Activated CD8-positive, alpha-beta memory T cell treated with anti-CD3 and anti-CD28 coated beads for 48 hours (primary cell): ENCODE results near the gene MYH13.

Source experiments
- DNase-seq, 3 experiments: peaks; one replicate each; pipeline ENCODE4 v3.0.0-alpha.2; 2020; ENCODE audit warnings: low read depth in 2 of 3, low spot score in 2 of 3

MYH13 gene

GRCh38 chr17:10349403-10349802 lies 23.4 kb downstream of the MYH13 start:
- no peak for DNase-seq

- no peak for DNase-seq
Observed at GRCh38 chr17:10344816-10345215, 28.0 kb downstream of the MYH13 start.

GRCh38 chr17:10339051-10339450 lies 33.8 kb downstream of the MYH13 start:
- DNase-seq: no peak

GRCh38 chr17:10337976-10338375 lies 34.8 kb downstream of the MYH13 start:
- no peak for DNase-seq

DNA sequence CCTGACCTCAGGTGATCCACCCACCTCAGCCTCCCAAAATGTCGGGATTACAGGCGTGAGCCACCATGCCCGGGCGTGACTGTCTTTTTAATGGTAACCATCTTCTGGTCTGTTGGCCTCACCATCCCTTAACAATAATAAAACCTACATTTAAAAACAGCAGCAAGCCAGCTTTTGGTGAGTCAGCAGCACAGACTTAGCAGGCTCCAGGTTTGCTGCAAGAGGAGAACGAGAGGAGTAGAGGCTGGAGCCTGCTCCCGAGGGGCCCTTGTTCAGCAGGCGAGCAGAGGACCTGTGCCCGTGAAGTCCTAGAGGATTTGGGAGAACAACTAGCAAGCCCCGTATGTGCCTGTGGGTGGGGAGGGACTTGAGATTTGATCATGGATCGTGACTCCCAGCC lies 35.7 kb downstream of the MYH13 start:
- DNase-seq: no peak

DNA sequence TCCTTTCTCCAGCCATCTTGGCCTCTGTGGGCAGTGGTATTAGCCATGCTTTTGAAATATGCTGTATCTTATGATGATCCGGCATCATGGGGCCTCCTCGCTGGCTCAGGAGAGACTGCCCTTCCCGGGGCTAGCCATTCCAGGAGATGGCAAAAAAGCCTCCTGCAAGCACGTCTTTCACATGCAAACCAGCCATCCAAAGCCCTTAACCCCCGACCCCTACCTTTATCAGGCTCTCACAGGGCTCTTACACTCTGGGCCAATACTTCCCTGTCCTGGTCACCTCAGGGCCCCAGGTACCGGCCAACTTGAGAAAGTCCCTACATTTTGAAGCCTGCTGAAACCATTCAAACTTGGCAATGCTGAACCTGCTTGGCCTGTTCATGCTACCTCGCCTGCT lies 36.4 kb downstream of the MYH13 start:
- DNase-seq: no peak

- DNase-seq: no peak
Observed at GRCh38 chr17:10332515-10332914, 40.3 kb downstream of the MYH13 start.

- no peak for DNase-seq
Observed at GRCh38 chr17:10328971-10329923, 43.6 kb downstream of the MYH13 start.

DNA sequence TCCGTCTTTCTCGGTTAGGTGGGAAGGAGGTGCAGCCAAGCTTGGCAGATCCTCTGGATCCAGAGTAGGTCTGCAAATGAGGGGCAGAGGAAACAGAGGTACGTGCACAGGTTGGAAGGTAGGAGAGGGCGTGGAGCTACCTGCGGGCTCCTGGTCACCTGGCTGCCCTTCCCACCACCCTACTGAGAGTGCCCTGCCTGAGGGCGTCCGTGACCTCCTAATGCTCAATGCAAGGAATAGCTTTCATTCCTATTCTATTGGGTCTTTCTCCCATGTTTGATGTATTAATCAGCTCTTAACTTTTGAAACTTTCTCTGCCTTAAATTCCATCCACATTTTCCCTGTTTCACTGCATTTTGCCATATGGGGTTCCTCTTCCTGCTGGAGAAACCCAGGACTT lies 44.6 kb downstream of the MYH13 start:
- no peak for DNase-seq

GRCh38 chr17:10327640-10328039 lies 45.2 kb downstream of the MYH13 start:
- DNase-seq: peak; percentile 42 to 82 (median 64)

DNA sequence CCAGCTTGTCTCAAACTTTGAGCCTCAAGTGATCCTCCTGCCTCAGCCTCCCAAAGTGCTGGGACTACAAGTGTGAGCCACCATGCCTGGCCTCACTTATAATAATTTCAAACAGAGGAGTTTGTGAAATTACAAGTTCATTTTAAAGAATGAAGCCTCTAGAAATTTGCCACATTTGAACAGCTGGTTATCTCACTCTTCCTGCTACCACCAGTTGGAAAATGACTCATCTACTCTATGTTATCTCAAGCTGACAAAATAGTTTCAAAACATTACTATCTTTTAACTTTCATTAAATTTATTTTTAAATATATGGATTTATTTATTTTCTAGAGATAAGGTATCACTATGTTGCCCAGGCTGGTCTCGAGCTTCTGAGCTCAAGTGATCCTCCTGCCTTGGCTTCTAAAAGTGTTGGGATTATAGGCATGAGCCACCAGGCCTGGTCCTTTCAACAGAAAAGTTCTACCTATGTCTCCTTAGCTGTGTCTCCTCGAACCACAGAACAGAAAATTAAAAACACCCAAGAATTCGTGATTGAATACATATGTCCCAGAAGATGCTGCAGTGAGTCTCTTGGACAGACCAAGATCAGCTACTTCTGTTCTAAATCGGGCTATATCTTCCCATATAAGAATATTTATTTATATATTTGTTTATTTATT lies 47.6 kb downstream of the MYH13 start:
- no peak for DNase-seq

GRCh38 chr17:10323812-10324610 lies 48.8 kb downstream of the MYH13 start:
- no peak for DNase-seq

- no peak for DNase-seq
Observed at GRCh38 chr17:10318535-10318934, 54.3 kb downstream of the MYH13 start.

- no peak for DNase-seq
Observed at GRCh38 chr17:10317543-10317834, 55.3 kb downstream of the MYH13 start.

DNA sequence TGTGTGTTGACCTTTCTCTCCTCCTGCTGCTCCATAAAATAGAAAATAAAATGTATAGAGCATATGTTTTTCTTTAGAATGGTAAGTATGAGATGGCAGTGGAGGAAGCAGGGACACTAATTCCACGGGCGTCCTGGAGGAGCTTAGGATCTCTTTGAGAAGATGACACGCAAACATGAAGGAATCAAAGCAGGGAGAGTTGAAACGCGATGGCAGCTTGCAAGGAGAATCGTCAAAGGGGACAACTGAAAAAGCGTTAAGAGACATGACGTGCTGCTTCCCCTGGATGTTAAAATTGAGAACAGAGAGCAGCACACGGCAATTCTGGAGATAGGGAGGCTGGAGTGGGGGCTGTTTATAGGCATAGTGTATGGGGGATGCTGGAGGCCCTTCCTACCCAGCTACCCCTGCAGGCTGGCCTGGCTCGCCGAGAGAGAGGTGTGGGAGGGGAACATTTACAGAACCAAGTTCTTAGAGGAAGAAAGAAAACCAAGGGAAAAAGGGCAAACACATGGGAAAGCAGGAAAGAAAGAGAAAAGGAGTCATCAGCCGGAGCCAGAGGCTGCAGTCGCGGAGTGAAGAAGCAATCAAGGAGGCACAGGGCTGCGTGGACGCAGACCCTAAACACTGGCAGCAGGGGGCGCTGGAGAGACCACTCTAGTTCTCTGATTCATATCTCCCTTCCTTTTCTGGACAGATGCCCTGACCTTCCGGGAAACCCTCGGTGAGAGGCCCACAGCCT lies 55.8 kb downstream of the MYH13 start:
- DNase-seq: no peak

- DNase-seq: no peak
Observed at GRCh38 chr17:10314329-10314728, 58.5 kb downstream of the MYH13 start.

- DNase-seq: no peak
Observed at GRCh38 chr17:10313037-10313672, 59.7 kb downstream of the MYH13 start.

- DNase-seq: no peak
Observed at GRCh38 chr17:10311131-10311530, 61.7 kb downstream of the MYH13 start.

DNA sequence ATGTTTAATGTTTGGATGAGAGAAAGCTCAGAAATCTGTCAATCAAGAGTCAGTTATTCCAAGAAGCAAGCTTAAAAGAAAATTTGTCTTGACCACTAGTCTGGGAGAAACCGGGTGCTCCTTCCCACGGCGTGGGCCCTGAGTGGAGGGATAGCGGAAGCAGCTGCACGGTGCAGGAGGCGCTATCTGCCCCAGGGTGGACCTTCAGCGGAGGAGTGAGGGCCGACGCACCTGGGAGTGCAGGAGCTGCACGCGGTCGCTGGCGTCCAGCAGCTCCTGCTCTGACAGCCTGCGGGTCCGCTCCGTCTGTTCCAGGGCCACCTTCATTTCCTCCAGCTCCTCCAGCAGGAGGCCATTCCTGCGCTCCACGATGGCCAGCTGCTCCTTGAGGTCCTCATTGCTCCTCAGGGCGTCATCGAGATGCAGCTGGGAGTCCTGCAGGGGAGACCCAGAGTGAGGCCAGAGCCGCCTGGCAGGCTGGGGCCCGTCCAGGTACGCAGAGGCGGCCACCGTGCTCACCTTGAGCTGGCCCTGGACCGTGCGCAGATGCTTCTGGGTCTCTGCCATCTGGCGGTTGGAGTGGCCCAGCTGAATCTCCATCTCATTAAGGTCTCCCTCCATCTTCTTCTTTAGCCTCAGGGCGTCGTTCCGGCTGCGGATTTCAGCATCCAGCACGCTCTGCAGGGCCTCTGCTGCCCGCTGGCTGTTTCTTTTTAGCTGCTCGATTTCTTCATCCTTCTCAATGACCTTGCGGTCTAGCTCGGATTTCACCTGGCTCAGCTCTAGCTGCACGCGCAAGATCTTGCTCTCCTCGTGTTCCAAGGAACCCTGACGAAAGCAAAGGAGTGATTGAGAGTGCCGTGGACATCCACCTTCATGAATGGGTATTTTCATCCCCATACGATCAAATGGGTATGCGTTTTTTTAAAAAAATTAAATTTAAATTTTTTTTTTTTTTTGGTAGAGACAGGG lies 63.5 kb downstream of the MYH13 start:
- DNase-seq: no peak
